Suprapubic skin (tissue), 4 donors: Measurements from ENCODE around the gene CFAP77. TPM values are rescaled to one million over a fixed set of nuclear protein-coding genes. Genes with fewer than 3 reads are reported as not detected.
"Not testable (repeated sequence)": the region's sequence is repeated elsewhere in the genome, so short reads cannot be mapped to it uniquely, and the experiment has no call there.

Experiments
- DNase-seq, 2 donors: peaks; one replicate each; pipeline ENCODE4 v3.0.0-alpha.2; 2019; ENCODE audit warnings: low spot score in 2 of 2
- H3K27ac ChIP-seq: fragments of 200-600 bp; sonication (generic); one replicate; pipeline ENCODE4 v1.5.1; 2019
- H3K27me3 ChIP-seq: fragments of 200-600 bp; sonication (generic); one replicate; pipeline ENCODE4 v1.5.1; 2019
- H3K36me3 ChIP-seq: fragments of 200-600 bp; sonication (generic); one replicate; pipeline ENCODE4 v1.5.1; 2019
- H3K4me1 ChIP-seq: fragments of 200-600 bp; sonication (generic); one replicate; pipeline ENCODE4 v1.5.1; 2019
- H3K4me3 ChIP-seq: fragments of 200-600 bp; sonication (generic); one replicate; pipeline ENCODE4 v1.5.1; 2019; ENCODE audit warnings: mild to moderate bottlenecking
- H3K9me3 ChIP-seq: fragments of 200-600 bp; sonication (generic); one replicate; pipeline ENCODE4 v1.5.1; 2019
- EP300 ChIP-seq: sonication (generic); formaldehyde crosslinking; IDR thresholded peaks from one replicate; pipeline ENCODE4 v1.6.1; 2017; ENCODE audit warnings: antibody characterized with exemption
- POLR2A ChIP-seq, 2 donors: fragments of 450-650 bp; IDR thresholded peaks; one replicate each; pipeline ENCODE4 v1.6.1; 2017; ENCODE audit warnings: antibody characterized with exemption in 2 of 2, mild to moderate bottlenecking in 2 of 2, moderate library complexity in 2 of 2
- POLR2AphosphoS5 ChIP-seq, 3 donors: sonication (generic); formaldehyde crosslinking; IDR thresholded peaks; one replicate each; pipeline ENCODE4 v1.6.1; 2017; ENCODE audit warnings: antibody characterized with exemption in 3 of 3
- WGBS: methylation state at CpG from one replicate; pipeline ENCODE4 v1.1.5; 2018; 5-methylcytosine and 5-hydroxymethylcytosine counted together
- total RNA-seq, 4 donors: library from RNA; depleted of rRNA; stranded (reverse); fragments of >200 nt; gene quantifications; one replicate each; pipeline ENCODE4 v1.1.0, GENCODE V29; 2016
- TF ChIP-seq, protein P1 (sequence below), 2 donors: fragments of 200-600 bp in 1 of 2; fragments of 450-650 bp in 1 of 2; sonication (generic) in 1 of 2; IDR thresholded peaks; one replicate each; pipeline ENCODE4 v1.5.1; 2016 to 2019; ENCODE audit warnings: antibody characterized with exemption in 2 of 2, mild to moderate bottlenecking in 1 of 2, moderate library complexity in 1 of 2

Gene CFAP77
- total RNA-seq, 4 donors from 2014 or later: 1.0 TPM; not detected in 3

DNA sequence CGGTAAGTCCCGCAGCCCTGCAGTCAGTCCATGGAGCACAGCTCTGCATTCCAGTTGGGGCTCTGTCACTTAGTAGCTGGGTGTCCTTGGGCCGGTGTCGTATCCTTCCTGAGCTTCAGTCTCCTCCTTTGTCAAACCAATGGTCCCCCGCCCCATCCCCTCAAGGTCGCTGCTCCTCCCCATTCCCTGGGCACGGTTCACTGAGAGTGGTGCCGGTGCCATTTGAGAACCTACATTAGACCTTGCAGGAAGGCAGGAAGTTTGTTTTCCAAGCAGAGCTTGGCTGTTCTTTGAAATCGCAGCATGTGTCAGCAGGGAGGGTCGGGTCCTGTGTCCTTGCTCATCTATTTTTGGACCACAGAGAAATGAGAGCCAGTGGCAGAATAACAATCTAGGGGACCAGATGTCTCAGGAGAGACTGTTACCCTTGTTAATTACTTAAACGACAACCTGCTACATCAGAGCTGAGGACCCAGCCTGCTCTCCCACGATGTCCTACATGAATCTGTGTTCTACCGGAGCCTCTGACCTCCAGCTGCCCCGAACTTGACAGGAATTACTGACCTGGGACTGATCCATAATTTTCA, 150.7 kb downstream of the CFAP77 start:
- Histone ChIP-seq H3K27ac (no peak overlapping the region), H3K4me1 (no peaks in the 10 kb centered on the region), H3K36me3 (no peaks in the 10 kb centered on the region), H3K27me3 (peaks cover 46% of the 10 kb centered on the region), H3K9me3 (no peaks in the 10 kb centered on the region), H3K4me3 (no peak overlapping the region)
- TF ChIP-seq, protein P1, sequence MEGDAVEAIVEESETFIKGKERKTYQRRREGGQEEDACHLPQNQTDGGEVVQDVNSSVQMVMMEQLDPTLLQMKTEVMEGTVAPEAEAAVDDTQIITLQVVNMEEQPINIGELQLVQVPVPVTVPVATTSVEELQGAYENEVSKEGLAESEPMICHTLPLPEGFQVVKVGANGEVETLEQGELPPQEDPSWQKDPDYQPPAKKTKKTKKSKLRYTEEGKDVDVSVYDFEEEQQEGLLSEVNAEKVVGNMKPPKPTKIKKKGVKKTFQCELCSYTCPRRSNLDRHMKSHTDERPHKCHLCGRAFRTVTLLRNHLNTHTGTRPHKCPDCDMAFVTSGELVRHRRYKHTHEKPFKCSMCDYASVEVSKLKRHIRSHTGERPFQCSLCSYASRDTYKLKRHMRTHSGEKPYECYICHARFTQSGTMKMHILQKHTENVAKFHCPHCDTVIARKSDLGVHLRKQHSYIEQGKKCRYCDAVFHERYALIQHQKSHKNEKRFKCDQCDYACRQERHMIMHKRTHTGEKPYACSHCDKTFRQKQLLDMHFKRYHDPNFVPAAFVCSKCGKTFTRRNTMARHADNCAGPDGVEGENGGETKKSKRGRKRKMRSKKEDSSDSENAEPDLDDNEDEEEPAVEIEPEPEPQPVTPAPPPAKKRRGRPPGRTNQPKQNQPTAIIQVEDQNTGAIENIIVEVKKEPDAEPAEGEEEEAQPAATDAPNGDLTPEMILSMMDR (IDR thresholded peaks at IDR 0.05): no peak
- TF ChIP-seq EP300 (no peak), POLR2AphosphoS5 (IDR thresholded peaks at IDR 0.05) (no peak), POLR2A (IDR thresholded peaks at IDR 0.05) (no peak)
- WGBS: 34% methylated on average over 14 of the region's 14 CpGs
- no peak for DNase-seq

DNA sequence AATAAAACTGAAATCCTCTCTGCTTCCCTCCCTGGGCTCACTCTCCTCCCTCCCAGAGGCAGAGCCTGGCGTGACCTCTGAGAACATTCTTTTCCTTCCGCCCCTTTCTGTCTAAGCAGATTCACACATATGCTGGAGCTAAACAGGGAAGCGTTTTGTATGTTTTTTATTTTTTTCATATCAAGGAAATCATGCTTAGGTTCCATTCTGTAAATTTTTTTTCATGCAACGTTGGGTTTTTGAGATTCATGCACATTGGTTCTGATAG, 152.2 kb downstream of the CFAP77 start:
- no peak overlapping the region for H3K4me3 ChIP-seq

DNA sequence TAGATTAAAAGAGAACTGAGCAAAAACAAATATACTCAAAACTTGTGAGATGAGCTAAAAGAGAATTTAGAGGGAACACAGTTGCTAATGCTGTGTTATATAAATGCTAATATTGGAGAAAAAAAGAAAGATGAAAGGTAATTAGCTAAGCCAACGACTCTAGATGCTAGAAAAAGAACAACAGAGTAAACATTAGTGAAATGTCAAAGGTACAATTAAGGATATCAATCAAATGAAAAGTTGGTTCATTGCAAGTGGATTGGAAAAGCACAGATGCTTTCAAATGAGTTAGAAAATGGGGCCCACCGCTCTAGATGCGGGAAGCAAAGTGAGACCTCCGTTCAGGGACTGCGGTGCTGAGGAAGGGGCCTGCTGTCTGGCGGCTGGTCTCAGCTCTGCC, 154.5 kb downstream of the CFAP77 start:
- peaks cover 25% of the 10 kb centered on the region for H3K27me3 ChIP-seq
- no peaks in the 10 kb centered on the region for H3K4me1 ChIP-seq
- WGBS: 77% methylated on average over 6 of the region's 6 CpGs
- H3K9me3 ChIP-seq: no peaks in the 10 kb centered on the region
- no peak overlapping the region for H3K4me3 ChIP-seq
- no peak for DNase-seq
- TF ChIP-seq EP300: no peak
- TF ChIP-seq, protein P1 (IDR thresholded peaks at IDR 0.05): no peak
- TF ChIP-seq POLR2AphosphoS5 (IDR thresholded peaks at IDR 0.05): no peak
- TF ChIP-seq POLR2A (IDR thresholded peaks at IDR 0.05): no peak
- H3K27ac ChIP-seq: no peak overlapping the region
- no peaks in the 10 kb centered on the region for H3K36me3 ChIP-seq

More for the DNA sequence above, 152.2 kb downstream of the CFAP77 start:
- Histone ChIP-seq H3K9me3 (no peaks in the 10 kb centered on the region), H3K27me3 (peaks cover 36% of the 10 kb centered on the region), H3K36me3 (no peaks in the 10 kb centered on the region), H3K4me1 (no peaks in the 10 kb centered on the region), H3K27ac (no peak overlapping the region)
- DNase-seq: no peak
- TF ChIP-seq POLR2AphosphoS5 (IDR thresholded peaks at IDR 0.05): no peak
- 26% methylated on average over 4 of the region's 4 CpGs for WGBS

DNA sequence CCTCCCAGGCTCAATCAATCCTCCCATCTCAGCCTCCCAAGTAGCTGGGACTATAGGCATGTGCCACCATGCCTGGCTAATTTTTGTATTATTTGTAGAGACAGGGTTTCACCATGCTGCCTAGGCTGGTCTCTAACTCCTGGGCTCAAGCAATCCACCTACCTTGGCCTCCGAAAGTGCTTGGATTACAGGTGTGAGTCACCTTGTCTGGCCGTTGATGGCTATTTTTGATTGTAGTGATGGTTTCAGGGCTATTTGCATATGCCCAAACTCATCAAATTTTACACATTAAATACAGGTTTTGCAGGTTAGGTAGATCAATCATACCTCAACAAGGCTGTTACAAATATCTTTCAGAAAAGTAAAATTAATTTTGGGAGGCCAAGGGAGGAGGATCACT, 158.8 kb downstream of the CFAP77 start:
- WGBS: 67% methylated on average over 2 of the region's 2 CpGs
- not testable (repeated sequence) for H3K4me3 ChIP-seq, H3K4me1 ChIP-seq

DNA sequence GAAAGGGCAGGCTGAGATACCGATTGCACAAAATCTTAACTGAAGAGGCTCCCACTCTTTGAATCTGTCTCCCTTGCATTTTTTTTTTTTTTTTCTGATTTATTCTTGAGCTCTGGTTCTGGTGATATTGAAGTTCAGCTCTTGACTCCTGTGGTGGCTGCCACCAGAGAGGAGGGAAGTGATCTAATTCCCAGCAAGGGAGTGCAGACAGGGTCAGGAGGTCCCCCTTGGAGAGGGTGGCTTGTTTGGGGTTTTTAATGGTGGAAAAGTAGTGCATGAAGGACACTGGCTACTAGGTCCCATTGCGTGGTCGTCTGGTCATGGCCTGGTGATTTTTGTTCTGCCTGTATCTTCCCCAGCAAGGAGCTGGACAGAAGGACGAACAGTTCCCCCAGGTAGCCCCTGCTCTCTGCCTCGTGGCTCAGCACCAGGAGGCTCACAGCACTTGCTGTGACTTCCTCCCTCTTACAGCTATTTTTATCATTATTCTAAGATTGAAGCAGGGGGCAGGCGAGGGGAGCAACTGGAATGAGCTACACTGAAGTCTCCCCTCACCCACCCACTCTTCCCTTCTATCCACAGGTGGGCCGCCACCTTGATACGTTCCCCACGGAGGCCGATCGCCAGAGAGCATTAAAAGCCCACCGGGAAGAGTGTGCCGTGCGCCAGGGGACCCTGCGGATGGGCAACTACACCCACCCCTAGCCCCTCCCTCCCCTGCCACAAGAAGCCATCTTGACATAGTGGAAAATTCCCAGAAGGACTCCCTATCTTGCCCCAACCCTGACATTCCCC, 162.0 kb downstream of the CFAP77 start:
- WGBS: 81% methylated on average over 15 of the region's 15 CpGs
- no peaks in the 10 kb centered on the region for H3K4me1 ChIP-seq
- H3K27ac ChIP-seq: no peak overlapping the region
- TF ChIP-seq EP300 (no peak), POLR2AphosphoS5 (IDR thresholded peaks at IDR 0.05) (no peak), POLR2A (IDR thresholded peaks at IDR 0.05) (no peak)
- TF ChIP-seq, protein P1 (IDR thresholded peaks at IDR 0.05): no peak
- no peak overlapping the region for H3K4me3 ChIP-seq
- H3K9me3 ChIP-seq: no peaks in the 10 kb centered on the region
- H3K27me3 ChIP-seq: peaks cover 50% of the 10 kb centered on the region
- no peak for DNase-seq
- H3K36me3 ChIP-seq: no peaks in the 10 kb centered on the region

More for the DNA sequence above, 158.8 kb downstream of the CFAP77 start:
- not testable (repeated sequence) for DNase-seq, H3K36me3 ChIP-seq, H3K9me3 ChIP-seq, H3K27ac ChIP-seq
- peaks cover 25% of the 10 kb centered on the region for H3K27me3 ChIP-seq

DNA sequence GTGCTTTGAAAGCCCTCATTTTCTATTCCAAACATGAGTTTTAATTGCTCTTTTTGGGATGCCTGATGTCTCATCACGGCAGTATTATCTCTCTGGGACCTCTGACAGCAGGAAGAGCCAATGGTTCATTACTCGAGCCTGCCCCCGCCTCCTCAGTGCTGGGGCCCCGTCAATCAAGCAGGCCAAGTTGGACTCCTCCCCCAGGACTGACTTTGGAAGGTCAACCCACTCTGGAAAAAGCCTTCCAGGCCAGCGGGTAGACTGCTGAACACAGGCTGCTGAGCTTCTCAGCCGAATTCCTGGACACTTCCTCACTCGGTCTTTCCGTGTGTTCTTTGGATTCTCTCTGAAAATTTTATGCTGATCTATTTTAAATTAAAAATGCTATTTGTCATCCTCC, 162.9 kb downstream of the CFAP77 start:
- no peak for DNase-seq
- no peaks in the 10 kb centered on the region for H3K4me1 ChIP-seq
- H3K4me3 ChIP-seq: no peak overlapping the region
- WGBS: 28% methylated on average over 8 of the region's 8 CpGs
- no peak for TF ChIP-seq POLR2A (IDR thresholded peaks at IDR 0.05)
- no peak for TF ChIP-seq EP300
- TF ChIP-seq POLR2AphosphoS5 (IDR thresholded peaks at IDR 0.05): no peak
- TF ChIP-seq, protein P1 (IDR thresholded peaks at IDR 0.05): no peak
- no peak overlapping the region for H3K27ac ChIP-seq
- H3K9me3 ChIP-seq: no peaks in the 10 kb centered on the region
- peaks cover 59% of the 10 kb centered on the region for H3K27me3 ChIP-seq
- H3K36me3 ChIP-seq: no peaks in the 10 kb centered on the region
